ENCODE results near the gene MYRIP.
"Not testable (repeated sequence)": the region's sequence is repeated elsewhere in the genome, so short reads cannot be mapped to it uniquely, and the experiment has no call there.

The MYRIP gene

DNA sequence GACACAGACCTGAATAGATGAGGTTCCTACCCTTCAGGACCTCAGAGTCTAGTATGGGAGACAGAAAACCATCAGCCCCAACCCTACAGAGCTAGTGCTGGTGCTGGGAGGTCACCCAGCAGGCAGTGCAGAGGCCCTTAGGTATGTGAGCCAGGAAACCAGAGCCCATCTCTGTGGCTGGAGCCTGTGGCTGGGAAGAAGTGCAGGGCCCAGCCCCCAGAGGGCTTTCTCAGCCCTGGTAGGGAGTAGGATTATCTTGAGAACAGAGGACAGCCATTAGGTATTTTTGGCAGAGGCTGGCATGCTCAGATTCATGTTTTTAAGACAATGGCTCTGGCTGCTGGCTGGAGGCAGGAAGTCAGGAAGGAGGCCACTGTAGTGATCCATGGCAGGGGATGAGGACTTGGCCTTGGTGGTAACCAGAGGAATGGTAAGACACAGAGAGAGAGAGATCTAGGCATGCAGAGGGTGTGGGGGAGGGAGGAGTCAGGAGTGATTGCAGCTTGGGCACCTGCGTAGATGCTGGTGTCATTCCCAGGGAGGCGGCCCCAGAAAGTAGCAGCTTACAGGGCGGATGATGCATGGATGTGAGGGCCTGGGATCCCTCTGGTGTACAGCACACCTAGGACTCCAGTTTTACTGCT lies 279.2 kb downstream of the MYRIP start:
- DNase-seq, result no peak

DNA sequence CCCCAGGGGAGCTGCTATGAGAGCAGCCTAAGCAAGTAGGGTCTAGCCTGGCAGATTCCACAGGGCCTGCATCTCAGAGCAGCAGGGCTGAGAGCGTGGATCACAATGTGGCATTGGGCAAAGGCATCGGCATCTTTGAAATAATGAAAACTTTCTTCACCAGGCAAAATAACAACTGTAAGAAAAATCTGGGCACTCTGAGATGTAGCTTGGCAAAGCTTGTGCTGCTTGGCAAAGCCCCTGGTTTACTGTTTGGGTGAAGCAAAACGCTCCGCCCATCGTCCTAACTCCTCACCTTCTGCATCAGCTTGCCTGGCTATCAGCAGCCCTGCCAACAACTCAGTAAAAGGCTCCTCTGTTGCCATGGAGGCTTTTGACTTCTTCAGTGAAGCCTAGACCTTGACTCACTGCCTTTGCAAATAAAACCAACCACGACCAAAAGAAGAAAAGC lies 287.3 kb downstream of the MYRIP start:
- DNase-seq, result no peak

DNA sequence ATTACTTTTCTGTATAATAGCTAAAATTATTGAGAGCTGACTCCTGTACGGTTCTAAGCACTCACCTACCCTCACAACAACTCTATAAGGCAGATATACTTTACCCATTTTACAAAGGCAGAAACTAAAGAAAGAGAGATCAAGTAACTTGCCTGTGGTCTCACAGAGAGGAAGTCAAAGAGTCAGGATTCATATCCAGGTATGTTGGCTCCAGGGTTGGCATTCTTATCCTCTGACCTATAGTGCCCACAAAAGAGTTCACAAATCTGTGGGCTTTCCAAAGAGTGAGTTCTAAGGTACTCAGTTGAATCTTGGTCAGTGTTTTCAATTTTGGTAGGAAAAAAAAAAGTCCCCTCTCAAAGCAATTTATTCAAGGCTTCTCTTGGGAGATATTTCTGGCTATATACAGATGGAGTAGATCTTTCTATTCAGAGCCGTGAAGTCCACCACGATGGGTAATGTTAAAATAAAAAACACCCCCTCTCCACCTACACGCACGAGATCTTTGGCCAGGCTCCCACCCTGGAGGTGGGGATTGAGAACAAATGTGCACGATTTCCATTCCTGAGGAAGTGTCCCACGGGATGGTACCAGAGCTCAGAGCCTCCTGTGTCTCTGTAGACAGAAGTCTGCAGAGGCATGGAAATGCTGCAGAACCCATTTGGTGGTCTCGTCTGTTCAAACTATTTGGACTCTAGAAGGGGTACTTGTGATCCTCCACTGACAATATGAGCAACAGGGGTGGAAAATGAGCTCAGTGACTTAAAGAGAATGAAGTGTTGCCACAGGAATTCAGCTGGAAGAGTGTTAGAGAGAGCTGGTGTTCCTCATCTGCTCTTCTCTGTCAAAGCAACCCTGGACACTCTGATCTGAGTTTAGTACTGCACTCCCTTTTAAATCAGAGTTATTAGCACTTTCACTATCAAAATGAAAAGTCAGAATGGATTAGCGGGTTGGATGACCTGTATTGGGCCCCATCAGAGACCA lies 288.0 kb downstream of the MYRIP start:
- DNase-seq, result no peak

DNA sequence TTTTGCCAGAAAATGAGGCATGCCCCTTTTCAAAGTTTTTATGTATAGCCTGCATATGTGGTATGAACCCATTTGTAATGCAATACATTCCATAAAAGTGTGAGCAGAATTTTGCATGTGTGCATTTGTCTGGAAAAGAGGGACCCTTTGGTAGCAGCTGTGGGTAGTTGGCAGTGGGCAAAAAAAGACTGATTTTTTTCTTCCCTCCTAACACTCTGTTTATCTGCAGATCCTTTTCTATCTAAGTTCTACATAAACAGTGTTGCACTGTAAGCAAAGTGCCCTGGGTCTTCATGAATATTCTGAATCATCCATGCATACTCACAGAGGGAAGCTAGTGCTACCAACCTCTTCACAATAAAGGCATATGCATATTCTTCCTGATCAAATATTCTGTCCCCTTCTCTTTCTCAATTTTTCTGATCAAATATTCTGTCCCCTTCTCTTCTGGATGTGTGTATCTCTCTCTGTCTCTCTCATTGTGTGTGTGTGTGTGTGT lies 288.9 kb downstream of the MYRIP start:
- DNase-seq, result no peak

DNA sequence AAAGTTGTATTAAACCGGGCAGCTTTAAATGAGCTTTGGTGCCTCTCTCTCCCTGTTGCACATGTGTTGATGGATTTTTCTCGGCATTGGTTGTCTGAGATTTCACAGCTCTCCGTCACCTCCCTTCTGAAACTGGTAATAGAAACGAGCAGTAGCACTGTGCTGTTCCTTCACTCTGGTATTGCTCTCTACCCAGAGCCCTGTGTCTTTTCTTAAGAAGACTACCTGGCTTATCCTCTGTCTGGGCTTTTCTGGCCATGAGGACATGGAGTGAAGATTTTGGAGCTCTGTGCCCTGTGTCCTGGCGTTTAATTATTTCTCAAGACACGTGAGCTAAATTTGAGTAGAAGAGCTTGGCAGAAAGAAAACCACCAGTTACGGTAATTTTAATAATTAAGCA lies 290.5 kb downstream of the MYRIP start:
- DNase-seq, result no peak

DNA sequence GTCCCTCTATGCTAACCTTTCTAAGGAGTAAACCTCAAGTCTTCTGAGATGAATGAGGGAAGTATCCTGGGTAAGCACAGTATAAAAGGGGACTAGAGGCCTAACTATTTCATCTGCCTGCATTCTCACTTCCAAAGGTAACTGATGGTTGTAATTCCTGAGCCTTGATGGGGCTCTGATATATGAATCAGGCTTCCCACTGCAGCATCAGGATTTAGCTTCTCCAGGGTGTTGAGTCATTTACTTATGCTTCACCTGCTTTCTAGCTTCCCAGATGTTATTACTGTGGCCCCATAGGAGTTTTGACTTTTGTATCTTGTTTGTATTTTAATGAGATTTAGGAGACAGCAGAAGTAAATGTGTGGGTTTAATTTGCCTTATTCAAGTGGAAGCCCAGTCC lies 292.8 kb downstream of the MYRIP start:
- no peak for DNase-seq

DNA sequence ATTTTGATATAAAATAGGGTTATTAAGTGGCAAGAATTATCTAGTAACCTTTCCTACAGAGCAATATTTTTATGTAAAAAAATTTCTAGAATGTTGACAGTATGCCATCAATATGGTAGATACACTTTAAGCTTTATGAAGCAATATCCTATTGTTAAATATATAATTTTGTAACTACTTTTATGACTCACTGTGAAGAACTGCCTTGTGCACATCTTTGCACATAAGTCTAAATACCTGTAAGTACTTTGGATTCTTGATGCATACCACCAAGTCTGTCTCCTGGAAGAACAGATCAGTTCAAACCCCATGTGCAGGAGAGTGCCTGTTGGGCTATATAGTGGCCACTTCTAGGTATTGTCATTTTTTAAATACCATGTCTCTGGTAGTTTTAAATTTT lies 294.4 kb downstream of the MYRIP start:
- DNase-seq, result no peak

DNA sequence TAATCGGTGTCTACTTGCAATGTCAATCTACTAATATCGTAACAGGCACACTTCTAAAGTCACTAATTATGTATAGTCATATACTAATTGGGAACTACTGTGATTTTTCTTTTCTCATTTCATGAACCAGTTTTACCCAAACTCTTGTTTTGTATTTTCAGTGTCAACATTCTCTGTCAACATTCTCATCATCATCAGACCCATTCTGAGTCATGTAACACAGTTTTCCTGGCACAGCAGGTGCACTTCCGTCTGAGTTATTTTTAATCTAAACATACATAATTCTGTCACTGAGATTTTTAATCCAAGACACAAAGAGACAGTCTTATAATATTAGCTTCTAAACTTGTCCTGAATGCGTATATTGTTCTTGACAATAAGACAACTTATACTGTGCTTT lies 295.0 kb downstream of the MYRIP start:
- DNase-seq, result no peak

DNA sequence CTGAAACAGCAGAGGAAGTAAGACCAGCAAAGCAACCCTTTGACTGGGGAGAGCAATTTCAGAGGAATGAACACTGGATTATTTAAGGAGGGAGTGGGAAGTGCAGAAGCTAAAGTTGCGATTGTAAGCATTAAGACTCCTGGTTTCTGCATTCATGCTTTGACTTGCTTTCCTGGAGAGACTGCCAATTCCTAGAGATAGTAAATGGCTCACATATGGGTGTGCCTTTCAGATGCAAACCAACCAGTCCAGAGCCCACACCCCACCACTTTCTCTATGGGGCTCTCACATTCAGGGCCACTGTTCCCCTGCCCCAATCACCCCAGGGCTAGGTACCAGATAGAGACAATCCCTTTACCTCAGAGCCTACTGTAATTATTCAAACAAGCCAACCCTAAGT lies 299.2 kb downstream of the MYRIP start:
- DNase-seq, result no peak

DNA sequence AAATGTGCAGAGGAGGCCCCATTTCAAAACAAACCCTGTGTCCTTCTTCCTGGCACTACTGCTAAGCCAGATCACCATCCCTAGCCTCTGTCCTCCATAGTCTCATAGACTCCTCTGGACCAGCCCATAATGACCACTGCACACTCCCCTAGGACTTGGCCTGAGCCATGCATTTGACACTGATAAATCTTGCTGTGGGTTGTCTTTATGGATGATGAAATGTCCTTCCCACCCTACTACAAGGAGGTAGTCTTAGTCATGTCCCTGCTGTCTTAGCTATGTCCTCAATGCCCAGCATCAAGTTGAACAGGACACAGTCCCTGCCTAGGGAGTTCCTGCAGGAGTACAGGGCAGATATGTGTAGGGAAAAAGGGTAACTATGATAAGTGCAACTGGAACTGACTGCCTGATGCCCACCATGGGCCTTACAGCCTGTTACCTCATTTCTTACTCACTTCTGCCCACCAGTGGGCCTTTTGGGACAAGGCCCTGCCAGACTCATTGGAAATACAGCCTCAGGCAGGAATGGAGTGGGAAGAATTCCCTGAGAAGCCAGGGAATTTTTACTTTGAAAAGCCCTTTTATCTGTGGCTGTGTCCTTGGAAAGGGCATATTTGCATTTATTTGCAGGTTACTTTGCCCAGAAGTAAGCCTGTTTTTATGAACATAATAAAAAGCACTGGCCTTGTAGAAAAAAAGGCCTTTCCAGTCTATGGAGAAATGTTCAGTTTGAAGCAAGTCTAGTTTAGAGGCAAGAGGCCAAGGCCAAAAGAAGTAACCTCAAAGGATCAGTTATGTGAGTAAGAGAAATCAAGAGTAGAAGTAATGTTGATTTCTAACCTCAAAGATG lies 300.5 kb downstream of the MYRIP start:
- no peak for DNase-seq

DNA sequence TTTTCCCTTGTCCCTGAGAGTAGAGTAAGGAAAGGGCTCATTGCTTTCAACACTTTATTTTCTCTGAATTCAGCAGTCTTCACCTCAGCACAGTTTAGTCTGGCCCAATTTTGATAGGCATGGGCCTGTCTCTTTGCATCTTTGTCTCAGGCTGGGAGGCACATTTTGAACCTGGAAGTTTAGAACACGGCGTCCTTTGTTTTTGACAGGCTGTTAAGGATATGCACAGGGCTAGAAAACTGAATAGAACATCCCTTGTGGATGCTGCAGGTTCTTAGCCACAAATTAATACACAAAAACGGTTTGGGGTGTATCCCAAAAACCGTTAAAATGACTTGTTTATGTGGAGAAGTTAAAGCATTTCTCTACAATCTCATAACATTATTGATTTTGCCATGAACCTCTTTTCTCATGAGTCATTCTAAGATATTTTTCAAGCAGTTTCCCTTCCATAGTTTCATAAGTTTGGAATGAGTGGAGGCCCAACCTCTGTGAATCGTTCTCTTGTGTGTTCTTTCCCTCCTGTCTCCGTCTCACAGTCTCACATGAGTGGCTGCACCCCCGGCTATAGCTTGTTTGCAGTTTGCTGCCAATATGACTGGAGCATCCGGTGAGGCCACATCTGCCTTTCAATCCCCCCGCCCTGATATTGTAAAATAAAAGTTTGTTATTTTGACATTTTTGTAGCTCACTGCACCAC lies 307.2 kb downstream of the MYRIP start:
- no peak for DNase-seq

DNA sequence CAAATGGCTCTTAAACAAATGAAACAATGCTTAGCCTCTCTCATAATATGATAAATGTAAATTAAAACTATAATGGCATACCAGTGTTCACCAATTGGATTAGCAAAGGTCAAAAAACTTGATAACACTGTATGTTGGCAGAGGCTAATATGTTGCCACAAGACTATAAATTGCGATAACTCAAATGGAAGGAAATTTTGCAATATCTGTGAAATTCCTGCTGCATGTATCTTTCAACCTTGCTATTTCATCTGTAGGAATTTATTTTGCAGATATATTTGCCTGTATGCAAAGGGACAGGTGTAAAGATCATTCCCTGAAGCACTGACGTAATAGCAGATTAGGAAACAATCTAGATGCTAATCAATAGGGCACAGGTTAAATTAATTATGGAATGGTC lies 308.7 kb downstream of the MYRIP start:
- no peak for DNase-seq

DNA sequence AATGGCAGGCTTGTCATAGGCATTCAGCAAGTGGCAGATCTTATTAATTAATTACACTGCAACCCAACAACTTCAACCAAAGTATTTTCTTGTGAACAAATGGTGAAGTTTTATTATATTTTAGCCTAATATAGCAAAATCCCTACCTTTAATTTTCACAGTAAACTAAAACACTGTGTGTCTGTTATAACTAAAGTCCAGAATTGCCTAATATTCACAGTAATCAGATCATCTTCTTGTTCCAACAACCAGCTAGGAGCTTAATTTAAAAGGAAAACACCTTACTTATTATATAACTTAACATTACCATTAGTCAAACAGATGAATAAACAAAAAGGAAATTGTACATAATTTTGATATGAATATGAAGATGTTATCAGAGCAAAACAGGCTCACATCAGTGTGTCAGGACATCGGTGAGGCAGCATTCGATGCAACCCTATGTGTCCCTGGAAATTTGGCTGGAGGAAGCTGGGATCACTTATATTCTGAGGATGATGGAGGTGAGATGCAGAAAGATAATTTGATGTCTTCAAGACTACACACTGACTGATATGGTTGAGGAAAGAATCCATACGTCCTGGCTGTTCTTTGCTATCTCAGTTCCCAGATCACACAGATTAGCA lies 310.8 kb downstream of the MYRIP start:
- no peak for DNase-seq

DNA sequence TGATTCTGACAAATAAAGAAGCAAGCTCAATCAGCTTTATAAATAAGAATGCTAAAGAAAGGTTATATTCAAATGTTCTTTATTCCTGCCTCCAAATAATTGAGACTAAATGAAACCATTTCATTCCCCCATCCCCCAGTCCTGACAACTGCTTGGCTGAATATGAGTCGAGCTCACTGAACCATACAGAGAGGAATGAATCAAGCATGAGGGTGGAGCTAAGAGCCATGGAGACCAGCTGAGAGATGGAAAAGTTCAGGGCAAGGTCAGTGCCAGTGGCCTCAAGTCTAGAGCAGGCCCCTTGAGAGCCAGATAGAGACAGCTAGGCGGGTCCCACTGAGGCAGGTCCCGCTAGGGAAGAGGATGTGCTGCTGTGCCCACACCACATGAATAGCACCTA lies 311.4 kb downstream of the MYRIP start:
- DNase-seq, result no peak

DNA sequence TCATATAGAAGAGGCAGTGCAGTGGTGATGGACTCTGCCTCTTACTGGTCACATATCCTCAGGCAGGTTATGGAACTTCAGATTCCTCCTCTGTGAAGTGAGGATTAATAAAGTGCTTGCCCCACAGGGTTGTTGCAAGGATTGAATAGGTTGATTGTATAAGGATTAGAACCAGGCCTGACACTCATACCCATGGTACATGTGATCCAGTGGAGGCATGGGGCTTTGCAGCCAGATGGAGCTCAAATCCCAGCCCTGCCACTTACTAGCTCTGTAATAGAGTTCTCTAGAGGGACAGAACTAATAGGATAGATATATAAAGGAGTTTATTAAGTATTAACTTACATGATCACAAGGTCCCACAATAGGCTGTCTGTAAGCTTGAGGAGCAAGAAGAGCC lies 315.5 kb downstream of the MYRIP start:
- DNase-seq, result no peak

DNA sequence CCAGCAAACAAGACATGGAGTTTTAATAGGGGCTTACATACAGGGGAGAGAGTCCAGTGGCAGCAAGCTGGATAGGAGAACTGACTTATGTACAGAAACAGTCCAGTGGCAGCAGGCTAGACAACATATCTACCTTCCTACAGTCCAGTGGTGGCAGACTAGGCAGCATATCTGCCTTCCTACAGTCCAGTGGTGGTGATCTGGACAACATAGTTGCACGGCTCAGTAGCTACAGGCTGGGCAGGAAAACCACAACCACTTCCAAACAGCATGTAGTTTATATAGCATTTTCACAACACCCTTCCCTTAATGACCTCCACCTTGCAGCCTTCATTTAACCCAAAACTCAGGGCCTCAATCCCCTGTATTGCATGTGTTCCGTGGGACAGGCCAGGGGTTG lies 318.8 kb downstream of the MYRIP start:
- no peak for DNase-seq

DNA sequence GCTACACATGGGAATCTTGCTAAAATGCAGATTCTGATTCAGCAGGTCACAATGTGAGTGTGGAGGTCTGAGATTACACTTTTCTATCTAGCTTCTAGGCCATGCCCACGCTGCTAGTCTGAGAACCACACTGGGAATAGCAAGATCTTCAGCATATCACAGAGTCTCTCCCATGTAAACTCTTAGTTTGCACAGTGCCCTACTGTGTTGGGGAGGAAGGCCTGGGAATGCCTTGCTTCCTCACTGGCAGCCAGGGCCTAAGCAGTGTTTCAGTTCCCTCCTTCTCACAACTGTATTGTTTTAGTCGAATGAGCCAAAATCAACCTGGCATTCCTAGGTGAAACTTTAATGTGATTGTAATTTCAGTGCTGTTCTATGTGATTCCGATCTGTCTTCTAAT lies 320.1 kb downstream of the MYRIP start:
- no peak for DNase-seq

DNA sequence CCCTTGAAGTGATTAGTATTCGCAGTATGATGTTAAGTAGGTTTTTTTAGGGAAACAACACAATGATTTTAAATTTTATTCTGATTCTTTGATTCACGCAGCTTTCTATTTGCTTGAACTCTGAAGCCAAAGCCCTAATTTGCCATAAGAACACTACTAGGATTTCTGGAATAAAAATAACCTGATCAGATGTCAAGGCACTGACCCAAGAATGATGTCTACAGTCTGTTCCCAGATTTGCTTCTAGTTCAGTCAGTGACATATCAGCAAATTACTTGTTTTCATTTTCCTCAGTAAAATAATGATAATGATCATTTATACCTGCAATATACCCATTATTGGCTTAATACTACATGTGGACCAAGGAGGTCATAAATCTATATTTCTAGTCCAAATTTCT lies 320.6 kb downstream of the MYRIP start:
- no peak for DNase-seq

DNA sequence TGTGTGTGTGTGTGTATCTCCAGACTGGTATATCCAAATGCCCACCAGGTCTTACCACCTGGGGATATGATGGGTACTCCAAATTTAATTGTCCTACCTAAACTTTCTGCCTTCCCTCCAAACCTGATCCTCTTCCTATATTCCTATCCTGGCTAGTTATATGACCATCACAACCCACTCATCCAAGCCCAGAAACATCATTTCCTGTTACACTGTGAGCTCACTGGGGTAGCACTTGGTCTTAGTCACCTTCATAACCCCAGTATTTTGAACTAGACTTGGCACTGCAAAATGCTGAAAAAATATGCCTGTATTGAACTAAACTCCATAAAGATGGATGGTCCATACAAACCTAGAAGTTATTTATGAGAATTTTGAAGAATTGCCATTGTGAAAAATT lies 321.3 kb downstream of the MYRIP start:
- DNase-seq, result no peak

DNA sequence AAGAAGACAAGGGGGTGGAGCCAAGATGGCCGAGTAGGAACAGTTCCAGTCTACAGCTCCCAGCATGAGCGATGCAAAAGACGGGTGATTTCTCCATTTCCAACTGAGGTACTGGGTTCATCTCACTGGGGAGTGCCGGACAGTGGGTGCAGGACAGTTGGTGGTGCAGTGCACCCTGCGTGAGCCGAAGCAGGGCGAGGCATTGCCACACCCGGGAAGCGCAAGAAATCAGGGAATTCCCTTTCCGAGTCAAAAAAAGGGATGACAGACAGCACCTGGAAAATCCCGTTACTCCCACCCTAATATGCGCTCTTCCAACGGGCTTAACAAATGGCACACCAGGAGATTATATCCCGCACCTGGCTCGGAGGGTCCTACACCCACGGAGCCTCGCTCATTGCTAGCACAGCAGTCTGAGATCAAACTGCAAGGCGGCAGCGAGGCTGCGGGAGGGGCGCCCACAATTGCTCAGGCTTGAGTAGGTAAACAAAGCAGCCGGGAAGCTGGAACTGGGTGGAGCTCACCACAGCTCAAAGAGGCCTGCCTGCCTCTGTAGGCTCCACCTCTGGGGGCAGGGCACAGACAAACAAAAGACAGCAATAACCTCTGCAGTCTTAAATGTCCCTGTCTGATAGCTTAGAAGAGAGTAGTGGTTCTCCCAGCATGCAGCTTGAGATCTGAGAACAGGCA lies 324.6 kb downstream of the MYRIP start:
- not testable (repeated sequence) for DNase-seq

DNA sequence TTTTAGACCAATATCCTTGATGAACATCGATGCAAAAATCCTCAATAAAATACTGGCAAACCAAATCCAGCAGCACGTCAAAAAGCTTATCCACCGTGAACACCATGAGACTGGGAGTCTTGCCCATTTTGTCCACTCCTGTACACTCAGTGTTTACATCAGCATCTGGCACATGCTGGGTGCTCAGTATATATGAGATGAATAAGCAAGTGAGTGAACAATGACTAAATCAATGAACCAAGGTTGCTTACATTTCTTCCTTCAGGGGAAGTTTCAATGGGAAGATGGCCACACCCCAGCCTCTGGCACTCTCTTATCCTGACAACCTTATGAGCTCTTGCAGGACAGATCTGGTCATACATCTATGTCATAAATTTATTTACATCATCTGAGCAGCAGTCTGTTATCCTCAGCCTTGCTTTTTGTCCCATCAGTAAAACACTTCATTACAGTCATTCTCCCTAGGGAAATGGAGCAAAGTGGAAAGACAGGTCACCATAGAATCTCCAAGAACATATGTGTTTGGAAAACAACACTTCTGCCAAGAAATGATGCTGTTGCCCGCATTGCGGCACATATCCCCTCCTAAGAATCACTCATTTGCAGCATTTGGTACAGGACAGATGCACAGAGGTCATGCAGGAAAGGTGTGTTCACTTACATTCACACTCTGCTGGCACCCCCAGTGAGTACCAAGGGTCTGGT lies 328.3 kb downstream of the MYRIP start:
- no peak for DNase-seq
